NCI-H1694 (cell line): ENCODE results near the gene PGM2.

Source experiments
- DNase-seq: peaks from one replicate; lab custom pipeline; 2025; lab: John Stamatoyannopoulos, UW

The PGM2 gene

DNA sequence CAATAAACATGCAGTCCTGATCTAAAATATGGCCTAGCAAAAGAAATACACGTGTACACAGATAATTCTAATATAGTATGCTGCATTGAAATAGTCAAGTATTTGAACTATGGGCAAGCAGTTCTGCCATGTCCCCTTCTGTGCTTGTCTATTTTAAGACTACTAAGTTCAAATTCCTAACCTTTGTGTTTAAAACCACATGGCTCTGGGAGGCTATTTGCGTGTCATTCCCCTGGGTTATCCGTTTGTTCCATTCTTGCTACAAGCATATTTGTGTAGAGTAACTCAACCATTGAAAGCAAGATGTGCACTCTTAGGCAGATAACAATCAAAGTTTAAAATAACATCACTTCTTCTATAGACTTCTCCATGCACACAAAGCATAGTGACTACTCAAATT lies 39.0 kb downstream of the PGM2 start:
- no peak for DNase-seq

- DNase-seq: no peak
Observed at GRCh38 chr4:37867102-37867501, 40.6 kb downstream of the PGM2 start.

- no peak for DNase-seq
Observed at GRCh38 chr4:37868238-37868637, 41.8 kb downstream of the PGM2 start.

DNA sequence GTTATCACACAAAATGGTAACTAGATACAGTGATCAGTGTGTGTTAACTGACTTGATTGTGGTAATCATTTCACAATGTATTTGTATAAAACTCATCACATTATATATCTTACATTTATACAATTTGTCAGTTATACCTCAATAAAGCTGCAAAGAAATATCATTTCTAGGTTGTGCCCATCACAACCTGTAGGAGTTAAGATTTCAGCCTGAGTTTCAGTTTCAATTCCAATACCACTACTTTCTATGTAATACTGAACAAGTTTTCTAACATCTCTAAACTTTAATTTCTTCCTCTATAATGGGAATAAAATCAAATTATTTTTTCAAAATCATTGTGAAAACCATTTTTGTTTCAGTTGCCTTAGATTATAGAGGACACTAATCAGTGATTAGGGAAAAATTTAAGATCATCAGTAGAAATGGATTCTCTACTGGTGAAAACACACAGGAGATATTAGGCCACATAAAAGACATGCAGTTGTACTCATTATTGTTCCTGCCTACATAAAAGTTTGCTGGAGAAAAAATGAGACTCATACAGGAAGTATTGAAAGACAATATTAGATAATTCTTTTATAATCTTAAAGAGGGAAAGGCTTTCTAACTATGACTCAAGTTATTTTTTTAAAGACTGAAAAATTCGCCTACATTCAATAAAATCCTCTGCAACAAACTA lies 46.0 kb downstream of the PGM2 start:
- no peak for DNase-seq

DNA sequence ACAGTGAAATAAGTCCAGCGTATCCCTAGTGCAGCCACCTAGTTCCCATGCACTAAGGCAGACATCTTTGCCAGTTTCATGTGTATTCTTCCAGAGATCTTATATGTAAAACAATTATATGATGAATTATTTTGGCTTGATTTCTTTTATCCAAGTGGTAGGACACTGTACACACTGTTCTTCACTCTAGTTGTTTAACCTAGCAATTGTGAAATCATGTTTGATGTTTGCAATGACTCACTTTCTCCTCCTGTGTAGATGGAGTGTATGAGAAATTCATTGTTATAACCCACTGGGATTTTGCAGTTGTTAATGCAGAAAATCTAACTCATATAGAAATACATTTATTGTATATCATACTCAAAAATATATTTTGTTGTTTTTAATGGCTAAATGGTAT lies 46.9 kb downstream of the PGM2 start:
- no peak for DNase-seq

- DNase-seq: no peak
Observed at GRCh38 chr4:37876156-37876555, 49.7 kb downstream of the PGM2 start.

DNA sequence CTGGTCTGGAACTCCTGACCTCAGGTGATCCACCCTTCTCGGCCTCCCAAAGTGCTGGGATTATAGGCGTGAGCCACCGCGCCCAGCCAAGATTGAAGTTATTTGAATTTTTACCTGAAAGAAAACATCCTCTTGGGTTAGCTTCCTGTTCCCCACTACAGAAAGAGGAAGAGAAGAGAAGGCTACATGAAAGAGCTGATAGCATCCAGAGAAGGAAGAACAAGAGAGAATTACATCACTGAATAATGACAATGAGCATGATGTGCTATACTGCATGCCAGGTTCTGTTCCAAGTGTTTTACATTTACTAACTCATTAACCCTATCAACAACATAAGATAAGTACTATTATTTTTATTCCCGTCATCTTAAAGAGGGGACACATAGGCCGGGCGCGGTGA lies 52.9 kb downstream of the PGM2 start:
- no peak for DNase-seq

- DNase-seq: no peak
Observed at GRCh38 chr4:37881811-37882210, 55.3 kb downstream of the PGM2 start.

DNA sequence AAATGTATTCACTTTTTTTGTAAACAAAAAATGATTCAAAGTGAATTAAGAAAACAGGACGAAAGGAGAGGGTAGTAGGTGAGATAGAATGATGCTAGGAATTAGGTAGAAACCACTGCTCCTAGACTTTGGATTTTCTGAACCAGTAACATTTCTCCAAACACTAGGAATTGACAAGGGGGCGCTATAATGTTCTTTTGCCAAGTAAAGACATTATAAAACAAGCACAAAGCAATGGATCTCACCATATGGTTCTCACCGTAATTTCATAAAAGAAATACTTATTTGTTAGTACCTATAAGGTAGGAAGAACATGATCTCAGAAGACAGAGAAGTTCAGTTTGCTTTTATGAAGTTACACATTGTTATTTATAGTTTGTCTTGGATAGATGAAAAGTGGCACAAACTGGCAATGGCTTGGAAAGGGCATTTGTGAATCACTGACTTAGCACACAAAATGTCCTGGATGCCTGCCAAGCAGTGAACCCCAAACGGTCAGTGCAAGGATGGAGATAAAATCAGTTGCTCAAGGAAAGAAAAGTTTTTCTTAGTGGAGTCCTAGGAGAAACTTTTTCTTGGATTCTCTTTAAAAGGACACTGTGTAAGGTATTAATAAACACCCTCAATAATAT lies 56.3 kb downstream of the PGM2 start:
- no peak for DNase-seq

GRCh38 chr4:37884855-37885487 lies 58.5 kb downstream of the PGM2 start:
- no peak for DNase-seq

- no peak for DNase-seq
Observed at GRCh38 chr4:37885496-37885895, 59.0 kb downstream of the PGM2 start.

GRCh38 chr4:37889849-37890800 lies 63.6 kb downstream of the PGM2 start:
- DNase-seq: no peak

DNA sequence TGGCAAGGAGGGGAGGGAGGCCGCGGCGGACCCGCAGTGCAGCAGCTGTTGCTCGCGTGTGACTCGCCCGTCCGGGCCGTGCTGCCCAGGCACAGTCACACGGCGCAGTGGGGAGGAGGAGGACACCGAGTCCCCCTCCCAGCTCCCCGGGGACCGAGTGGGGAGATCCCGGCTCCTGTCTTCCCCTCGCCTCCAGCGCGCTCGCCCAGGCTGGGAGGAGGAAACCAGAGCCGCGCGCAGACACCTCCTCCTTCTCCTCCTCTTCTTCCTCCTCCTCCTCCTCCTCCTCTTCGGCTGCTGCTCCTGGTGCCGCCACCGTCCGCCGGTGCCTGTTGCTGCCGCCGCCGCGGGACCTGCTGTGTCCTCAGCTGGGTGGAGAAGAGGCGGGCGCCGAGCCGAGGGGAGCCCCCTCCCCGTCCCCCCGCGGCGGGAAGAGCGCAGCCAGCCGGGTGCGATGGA lies 64.3 kb downstream of the PGM2 start, which contains the start of gene TBC1D1:
TSS of gene TBC1D1 (plus strand) at position 284 of the 459 bp plus-strand sequence. CDS start 11,012 bp downstream, outside the sequence.
- DNase-seq: no peak

DNA sequence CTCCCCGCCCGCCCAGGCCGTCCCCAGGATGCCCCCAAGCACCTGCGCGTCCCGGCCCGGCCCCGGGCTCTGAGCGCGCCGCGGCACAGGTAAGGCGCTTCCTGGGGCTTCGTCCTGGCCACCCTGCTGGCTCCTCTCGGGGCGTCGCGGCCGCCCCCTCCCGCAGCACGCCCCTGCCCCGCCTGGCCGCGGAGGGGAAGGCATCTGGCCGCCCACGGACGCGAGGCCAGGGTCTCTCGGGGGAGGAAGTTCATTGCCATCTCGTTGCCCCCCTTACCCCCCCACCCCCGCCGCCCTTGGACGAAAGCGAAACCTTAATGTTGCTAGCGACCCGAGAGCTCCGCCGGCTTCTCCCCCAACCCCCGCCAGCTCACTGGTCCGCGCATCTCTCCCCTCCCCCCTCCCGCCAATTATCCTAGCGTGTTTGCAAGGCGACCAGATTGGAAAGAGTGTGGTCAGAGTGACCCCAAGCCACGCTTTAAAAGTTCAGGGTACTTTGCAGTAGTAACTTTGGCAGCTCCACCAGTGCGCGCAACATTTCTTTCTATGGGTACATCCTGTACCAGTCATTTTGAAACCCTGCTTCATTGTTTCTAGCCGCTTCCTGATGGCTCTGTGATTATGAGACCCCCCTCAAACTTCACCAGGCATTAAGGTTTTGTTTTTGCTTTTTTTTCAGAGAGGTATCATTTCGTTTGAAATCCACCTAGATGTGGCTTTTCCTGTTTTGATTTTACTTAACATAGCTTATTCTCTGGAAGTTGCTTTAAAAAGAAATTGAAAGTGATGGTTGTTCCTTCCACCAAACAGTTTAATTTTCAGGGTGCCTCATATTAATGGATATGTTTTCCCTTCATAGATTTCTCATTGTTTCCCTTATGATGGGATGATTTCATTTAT lies 65.0 kb downstream of the PGM2 start:
- DNase-seq: no peak

- DNase-seq: no peak
Observed at GRCh38 chr4:37892641-37893040, 66.2 kb downstream of the PGM2 start.

DNA sequence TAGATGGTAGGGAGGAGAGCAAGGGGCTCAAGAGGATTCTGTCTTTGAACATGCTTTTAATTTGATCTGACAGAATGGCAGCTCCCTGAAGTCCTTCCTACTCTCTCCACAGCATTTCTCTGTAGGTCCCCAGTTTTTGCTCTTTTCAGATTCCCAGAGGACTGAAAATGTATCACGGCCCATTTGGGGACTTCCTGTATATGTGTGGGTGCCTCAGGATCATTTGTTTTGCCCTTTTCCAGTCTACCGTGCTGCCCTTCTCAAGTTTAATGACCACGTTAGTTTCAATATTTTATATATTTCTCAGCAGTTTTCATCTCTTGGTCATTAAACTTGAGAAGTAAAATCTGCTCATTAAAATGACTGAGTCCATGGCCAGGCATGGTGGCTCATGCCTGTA lies 66.7 kb downstream of the PGM2 start:
- no peak for DNase-seq

DNA sequence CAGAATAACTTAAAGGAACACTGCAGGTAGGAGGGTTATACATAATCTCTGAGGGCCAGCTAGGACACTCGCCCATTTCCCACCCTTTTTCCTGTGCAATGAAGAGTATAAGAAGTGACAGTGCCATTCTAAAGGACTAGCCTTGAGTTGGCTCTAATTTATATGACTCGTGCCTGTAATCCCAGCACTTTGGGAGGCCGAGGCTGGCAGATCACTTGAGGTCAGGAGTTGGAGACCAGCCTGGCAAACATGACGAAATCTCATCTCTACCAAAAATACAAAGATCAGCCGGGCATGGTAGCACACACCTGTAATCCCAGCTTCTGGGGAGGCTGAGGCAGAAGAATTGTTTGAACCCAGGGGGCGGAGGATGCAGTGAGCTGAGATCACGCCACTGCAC lies 68.8 kb downstream of the PGM2 start:
- DNase-seq: no peak

GRCh38 chr4:37896206-37896860 lies 69.8 kb downstream of the PGM2 start:
- no peak for DNase-seq

DNA sequence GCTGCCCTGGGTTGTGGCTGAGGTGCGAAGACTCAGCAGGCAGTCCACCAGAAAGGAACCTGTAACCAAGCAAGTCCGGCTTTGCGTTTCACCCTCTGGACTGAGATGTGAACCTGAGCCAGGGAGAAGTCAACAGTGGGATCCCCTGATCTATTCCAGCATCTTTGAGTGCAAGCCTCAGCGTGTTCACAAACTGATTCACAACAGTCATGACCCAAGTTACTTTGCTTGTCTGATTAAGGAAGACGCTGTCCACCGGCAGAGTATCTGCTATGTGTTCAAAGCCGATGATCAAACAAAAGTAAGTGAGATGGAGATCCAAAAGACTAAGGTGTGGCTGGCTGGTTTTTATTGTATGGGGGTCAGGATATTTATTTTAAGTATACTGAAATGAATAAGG lies 75.7 kb downstream of the PGM2 start:
- no peak for DNase-seq
